Measurements from ENCODE around the gene NEGR1.

Gene NEGR1

DNA sequence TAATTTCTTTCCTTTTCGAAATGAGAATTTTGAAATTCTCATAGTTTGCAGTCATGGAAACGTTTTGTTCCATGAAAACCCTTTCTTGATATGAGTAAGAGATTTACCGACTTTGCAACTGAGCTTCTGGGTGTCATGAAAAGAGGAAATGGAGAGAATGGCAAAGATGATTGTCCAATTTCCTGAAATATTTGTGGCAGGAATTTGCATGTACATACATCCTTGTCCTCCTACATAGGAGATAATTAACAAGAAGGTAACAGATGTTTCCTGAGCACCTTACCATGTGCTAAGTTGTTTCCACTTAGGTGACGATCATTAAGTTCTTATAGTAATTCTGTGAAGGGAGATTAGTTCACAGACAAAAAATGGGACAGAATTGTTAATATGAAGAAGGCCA is 170.7 kb downstream of the NEGR1 start:
- no peak for DNase-seq

DNA sequence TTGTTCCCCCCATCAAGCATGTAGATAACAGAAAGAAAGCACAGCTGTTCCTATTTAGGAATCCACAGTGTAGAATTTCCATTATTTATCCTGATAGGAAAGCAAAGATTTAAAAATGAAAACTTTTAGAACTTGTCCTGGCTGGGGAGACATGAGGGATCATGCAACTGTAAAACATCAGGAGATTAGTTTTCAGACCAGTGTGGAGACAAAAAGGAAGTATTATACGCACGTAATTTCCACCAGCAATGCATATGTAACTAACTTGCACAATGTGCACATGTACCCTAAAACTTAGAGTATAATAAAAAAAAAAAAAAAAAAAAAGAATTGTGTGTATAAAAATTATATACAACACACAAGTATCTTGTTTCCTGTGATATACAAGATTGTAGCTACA is 172.4 kb downstream of the NEGR1 start:
- DNase-seq, result no peak

DNA sequence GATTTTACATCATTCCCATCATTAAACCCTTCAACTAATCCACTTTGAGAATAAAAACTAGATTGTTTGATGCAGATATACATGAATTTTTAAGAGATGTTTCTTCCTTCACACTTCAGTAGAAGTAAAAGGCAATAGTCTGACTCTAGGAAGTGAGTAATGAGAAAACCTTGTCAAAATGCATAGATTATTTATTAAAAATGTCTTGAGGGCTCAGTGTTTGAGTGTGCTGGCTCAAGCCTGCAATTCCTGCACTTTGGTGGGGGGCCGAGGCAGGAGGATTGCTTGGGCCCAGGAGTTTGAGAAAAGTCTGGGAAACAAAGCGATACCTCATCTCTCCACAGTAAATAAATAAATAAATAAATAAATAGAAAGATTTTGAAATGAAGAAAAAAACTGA is 177.1 kb downstream of the NEGR1 start:
- no peak for DNase-seq

DNA sequence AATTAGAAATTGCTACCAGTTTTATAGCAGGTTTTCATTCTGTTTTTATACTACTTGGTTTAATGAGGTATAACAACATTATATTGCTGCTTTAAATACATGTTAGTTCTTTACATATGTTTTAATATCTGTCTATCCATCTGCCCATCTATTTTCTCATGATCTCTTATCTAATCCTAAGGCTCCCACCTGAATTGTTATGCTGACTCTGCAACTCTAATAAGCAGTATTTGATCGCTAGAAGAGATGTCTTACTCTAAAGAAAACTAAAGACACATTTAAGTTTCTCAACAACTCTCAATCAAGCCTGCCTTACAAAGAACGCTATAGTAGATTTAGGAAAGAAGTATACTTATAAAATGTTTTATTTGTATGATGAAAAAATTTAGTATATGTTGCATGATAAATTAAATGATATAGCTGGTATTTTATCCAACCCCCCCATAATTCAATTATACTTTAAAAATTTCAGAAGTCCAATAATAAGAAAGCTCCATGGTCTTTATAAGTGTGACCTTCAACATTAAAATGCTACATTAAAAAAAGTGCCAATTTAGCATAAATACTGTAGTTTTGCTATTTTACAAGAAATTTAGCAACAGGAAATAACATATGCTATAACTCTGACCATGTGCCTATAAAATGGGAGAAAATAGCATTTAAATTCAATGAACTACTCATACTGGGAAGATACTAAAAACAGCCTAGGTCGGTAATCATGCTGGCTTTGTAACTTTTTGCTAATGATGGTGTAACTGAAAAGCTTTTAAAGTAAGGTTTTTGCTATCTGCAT is 180.3 kb downstream of the NEGR1 start:
- DNase-seq, result no peak

DNA sequence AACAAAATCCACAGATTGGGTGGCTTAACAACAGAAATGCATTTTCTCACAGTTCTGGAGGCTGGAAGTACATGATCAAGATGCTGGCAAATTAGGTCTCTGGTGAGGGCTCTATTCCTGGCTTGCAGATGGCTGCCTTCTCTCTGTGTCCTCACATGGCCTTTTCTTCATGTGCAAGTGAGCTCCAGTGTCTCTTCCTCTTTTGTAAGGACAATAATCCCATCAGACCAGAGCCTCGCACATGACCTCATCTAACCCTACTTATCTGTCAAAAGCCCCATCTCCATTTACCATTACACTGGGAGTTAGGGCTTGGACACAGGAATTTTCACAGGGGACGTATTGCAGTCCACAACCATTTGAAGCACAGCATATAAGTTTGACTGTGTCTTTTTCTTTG is 181.6 kb downstream of the NEGR1 start:
- DNase-seq, result no peak

DNA sequence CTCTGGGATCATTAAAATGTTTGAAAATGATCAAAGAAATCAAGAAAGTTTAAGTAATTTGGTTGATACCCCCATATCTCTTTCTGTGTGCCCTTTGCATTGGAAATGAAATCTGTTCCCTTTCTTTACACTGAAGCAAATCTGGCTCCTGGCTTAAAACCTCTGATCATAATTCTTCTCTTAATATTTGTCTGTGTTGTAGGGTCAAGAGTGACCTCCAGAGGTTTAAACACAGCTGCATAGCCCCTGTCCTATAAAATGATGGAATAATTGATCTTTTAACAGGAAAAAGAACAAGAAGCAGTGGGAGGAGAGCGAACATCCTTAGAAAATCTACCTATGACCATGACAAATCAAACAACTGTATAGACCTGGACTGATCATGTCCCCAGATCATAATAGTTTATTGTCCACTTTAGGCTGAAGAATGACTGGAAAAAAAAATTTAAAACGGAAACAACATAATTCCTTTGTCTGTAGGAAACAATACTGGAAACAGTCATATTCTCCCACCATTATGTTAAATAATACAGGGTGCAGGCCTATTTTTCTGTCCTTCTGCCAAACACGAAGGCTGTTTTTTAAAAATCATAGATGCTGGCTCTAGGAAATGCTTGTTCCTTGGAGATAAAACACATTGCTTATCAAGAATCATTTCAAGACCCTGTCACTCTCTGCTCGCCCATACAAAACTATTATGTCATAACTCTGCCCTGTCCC is 184.3 kb downstream of the NEGR1 start:
- no peak for DNase-seq

DNA sequence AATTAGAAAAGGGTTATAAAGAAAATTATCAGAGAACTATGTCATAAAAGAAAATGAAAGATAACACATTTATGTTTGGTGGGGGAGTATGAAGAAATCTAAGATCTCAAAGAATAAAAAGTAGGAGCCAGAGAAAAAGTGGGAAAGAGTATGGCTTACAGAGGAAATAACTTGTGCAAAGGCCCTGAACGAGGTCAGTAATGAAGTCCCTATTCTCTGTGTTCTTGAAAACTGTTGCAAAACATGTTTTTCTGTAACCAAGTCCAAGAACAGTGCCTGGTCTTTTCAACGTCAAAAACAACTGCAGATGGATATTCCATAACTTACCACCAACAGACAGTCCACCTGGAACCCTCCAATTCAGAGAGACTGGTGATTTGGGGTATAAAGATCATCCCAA is 188.1 kb downstream of the NEGR1 start:
- DNase-seq, result no peak

DNA sequence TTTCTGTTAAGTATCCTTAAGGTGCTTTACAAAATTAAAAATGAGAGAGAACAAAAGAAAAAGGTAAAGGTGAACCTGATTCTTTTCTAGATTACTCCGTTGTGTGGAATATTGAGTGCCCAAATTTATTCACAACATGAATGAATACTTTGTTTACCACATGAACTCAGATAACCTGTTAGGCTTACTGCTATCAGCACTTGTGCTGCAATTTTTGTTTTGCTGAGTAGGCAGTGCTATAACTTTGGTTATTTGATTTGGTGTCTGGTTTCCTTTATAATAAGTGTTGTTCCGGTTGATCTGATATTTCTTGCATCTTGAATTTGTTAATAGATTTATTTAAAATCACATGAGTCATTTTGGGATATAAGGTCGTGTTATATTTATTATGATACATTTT is 195.9 kb downstream of the NEGR1 start:
- DNase-seq, result no peak

DNA sequence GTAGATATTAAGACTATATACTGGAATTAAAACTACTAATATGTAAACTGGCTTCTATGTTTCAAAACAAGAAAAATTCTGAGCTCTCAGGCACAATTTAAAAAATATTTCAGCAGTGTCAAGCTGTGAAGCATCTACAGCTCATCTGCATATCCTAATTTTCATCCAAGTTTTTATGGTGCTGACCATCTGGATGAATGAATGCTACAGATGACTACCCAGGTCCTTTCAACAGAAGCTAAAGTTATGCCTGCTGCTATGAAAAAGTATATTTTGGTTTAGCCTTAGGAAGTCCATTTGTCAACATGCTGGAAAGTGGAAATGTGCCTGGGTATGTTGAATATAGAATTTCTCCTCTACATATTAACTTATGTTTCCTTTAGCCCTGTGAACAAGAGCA is 206.9 kb downstream of the NEGR1 start:
- DNase-seq, result no peak

DNA sequence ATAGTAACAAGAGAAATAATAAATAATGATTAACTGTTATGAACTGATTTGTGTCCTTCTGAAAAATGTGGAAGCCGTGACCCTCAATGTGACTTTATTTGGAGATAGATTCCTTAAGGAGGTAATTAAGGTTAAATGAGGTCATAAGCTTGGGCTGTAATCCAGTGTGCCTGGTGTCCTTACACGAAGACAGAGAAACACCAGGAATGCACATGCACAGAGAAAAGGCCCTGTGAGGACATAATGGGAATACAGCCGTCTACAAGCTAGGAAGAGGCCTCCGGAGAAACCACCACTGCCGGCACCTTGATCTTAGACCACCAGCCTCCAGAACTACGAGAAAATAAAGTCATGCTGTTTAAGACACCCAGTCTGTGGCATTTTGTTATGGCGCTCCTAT is 215.9 kb downstream of the NEGR1 start:
- DNase-seq, result no peak

DNA sequence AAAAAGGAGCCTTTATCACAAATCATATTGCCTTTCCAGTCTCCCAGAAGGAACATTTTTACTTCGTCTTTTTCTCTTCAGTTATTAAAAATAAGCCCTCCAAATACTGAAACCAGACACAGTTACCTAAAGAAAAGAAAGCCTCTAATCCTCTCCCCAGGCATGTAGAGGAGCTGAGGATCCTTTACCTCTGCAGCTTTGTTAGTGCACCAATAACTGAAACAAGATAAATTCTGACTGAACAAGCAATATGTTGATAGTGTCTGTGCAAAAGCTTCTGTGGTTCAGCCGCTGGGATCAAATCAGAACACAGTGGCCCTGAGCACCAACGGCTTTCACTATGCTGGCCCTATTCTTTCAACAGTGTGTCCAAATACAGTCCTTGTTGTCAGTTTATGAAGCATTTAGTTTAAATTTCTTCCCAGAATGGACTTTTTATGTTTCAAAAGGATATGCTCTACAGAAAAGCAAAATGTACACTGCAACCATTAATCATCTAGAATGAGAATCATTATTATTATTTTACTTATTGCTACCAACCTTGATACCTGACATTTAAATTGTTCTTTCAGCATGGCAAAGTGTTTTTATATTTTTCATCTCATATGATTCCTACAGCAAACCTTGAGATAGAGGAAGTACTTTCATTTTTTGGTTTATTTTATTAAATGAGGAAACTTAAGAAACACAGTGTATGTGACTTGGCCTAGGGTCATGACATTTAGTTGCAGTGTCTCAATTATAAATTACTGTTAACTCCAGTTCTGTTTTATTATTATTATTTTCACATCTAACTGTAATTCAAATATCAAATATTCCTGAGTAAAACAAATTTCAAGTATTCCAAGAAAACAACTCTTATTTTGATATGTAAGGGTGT is 217.9 kb downstream of the NEGR1 start:
- DNase-seq, result no peak

DNA sequence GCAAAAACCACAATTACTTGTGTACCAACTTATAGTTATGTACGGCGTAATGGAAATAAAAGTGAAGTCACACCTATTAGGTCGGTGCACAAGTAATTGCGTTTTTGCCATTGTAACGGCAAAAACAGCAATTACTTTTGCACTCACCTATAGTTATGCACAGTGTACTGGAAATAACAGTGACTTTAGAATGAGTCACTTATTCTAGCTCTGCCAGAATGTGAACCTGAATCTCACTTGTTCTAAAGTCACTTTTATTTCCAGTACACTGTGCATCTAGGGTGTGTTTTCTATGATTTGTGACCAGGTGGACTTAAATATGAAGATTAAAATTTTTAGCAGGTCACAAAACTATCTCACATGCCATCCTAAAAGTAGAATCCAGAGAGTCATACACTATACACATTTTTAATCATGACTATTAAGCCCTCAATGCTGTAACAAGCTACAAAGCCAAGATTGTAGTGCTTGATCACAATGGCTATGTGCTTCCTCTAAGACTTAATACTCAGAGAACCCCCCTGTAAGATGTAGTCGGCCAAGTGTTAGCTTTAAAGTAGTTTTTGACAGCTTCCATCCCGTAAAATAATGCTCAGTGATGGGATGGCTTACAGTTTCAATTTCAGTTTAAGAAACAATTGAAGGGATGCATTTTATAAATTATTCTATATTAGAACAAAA is 218.8 kb downstream of the NEGR1 start:
- no peak for DNase-seq

DNA sequence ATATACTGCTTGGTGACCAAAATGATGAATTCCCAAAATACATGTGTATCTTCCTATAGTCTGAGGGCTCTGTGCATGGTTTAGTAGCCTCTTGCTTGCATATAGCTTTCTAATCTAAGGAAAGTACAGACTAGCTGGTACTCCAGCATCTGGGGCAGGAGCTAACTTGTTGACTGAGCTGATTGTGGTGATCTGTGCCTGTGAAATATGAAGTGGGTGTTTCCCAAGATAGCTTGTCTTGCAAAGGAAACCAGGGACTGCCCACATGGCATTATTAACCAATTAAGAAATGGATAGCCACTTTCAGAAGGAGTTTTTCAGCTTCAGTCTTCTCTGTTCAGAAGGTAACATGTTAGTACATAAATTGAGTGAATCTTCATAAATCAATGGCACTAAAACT is 219.8 kb downstream of the NEGR1 start:
- no peak for DNase-seq

DNA sequence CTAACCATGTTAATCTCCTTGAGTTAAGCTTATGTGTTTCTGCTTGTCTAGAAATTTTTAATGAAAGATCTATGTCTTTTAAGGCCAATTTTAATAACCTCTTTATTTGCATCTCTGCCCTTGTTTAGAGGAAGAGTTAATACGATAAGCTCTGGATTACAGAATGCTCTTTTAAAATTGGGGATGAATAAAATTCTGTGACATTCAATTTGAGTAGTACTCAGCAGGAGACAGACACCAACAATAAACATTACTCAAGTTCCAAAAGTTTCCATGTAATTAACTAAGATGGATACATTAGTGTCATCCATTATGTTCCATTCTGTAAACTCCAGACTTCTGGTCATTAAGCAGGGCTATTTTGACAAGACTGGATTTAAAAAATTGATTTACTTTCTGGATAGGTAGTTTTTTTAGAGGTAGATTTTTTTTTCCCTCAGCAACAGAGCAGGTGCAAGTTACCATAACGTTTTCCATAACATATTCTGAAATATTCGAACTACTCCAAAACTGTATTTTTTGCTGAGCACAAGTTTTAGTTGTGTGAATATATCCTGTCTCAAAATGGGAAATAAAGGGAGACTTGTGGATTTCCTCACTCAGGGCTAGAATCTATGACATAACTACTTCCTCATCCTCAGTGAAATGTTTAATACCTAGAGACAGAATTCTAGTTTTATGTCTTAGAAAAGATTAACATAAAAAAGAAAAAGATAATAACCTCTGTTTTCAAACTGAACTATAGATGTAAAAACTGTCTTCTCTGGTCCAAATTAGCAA is 221.7 kb downstream of the NEGR1 start:
- no peak for DNase-seq

DNA sequence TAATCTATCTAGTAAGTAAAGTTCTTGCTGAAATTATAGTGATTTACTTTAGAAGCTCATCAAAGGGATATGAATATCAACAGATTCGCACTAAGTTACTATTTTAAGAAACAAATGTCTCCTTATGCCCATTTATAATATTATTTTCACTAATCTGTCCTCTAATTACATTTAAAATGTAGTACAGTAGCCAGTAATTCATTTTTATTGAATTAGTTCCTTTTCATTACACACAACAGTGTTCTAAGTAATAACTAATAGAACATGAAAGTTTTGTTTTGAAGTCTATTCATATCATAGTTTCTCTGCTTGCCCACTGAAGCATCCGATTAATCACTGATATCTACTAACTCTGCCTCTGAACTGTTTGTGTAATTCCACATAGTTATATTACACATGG is 225.8 kb downstream of the NEGR1 start:
- no peak for DNase-seq

DNA sequence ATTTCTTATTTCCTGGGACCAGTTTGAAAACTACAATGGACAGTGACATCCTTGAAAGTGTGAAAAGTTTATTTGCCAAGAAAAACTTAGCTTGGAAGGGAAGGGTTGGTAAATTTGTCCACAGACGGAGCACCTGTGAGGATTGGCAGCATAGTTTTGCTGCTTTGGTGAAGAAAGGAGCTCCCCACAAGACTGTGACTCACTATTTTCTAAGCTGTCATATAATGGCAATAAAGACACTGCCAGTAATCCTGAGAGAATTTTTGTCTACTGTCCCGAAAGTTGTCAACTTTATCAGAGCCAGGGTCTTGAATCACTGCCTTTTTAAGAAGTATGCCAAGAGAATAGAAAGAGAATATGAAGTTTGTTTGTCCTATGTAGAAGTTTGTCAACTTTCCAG is 230.8 kb downstream of the NEGR1 start:
- no peak for DNase-seq

DNA sequence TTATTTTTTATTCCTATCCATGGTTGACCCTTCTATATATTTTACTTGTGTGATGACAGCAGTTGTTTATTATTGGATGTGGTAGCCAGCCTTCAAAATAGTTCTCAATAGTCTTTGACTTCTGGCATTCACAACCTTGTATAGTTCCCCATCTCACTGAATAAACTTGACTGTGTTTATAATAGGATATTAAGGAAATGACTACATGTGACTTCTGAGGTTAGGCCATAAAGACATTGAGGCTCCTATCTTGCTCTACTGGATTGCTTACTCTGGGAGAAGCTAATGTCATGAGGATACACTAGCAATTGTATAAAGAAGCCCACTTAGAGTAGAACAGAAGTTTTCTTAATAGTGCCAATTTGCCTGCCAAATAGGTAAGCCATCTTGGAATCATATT is 231.8 kb downstream of the NEGR1 start:
- no peak for DNase-seq

DNA sequence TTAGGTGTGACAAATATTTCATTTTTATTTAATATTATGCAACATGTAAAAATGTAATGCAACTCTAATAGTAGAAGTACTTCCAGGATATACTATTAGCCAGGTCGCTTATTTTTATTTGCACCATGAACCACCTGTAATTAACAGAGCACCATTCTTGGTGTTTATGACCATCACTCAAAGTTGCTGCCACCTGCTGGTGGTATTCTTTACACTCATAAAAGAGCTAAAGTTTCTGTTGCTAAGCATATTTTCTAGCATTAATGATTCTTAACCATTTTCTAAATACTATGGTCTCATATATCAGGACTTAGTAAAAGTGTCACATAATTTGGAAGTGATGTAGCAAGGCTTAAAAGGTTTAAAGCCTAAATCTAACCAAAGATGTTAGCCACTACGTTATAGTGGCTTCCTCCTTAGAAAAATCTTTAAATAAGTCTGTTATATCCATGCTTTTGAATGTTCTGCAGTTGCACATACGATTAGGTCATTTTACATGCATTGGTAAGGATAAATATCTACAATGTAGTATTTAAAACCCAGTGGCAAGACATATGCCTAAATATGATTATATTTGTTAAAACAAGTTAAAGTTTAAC is 244.5 kb downstream of the NEGR1 start:
- DNase-seq, result no peak

DNA sequence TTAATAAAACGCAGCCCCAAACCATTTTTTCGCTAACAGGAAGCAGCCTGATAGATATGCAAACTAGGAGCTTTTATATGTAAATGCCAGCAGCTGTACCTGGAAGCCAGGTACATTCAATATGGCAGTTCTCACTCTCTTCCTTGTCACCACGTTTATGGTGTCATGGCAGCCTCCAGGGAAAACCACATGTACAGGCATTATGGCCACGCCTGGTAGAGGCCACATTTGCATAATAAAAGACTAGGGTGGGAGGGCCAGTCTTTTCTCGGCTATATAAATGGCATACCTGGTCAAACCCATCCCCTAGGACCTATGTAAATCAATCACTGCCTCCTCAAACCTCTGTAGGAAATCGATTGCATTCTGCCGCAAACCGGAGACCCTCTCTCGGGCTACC is 247.5 kb downstream of the NEGR1 start:
- DNase-seq, result no peak

DNA sequence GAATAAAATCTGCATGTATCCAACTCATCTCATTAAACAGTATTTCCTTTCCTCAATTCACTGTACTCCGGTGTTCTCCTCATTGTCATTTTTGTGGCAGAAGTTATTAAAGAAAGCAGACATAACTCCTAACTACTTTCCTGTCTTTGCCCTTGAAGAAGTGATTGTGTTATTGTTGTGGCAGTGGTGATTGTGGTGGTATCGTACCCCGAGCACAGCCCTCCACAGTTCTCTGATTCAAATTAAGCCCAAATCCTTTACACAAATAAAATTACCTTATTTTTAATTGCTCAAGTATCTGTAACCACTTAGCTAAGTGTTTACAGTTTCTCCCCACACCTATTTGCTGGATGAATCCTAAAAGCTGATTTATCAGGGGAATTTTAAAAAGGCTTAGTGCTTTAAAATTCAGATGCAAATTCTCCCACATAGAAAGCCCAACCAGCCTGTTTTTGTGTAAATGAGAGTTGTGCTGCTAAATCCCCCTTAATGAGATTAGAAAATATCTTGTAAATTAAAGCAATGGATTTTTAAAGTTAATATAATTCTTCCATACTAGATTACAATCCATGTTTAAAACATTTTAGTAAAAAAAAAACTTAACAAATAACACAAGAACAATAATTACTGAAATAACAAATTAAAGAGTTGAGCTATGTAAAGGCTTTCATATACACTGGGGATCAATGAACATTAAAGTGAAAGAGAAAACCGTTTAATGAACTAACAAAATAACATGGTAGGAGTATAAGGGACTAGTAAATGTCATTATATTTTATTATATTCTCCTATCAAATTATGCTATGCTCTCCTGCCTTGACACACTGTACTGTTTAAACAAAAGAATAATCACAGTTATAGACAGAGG is 259.0 kb downstream of the NEGR1 start:
- DNase-seq, result no peak

DNA sequence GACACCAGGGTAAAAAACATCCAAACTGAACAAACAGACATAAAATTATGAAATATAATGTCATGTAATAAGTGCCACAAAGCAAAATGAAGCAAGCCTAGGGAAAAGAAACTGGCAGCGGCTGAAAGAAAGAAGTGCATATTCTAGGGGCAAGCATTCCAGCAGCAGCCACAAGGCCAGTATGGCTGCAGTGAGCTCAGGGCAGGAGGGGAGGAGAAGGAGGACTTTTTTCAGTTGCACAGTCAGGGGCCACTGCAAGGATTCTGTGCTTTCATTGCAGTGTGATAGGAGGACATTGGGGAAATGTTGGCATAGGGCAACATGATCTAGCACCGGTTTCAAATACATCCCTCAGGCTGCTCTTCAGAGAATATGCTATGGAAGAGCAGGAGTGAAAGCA is 263.8 kb downstream of the NEGR1 start:
- no peak for DNase-seq
